Mucosa of descending colon (tissue), 3 donors: ENCODE data around the gene PLCH2. TPM values are rescaled to one million over a fixed set of nuclear protein-coding genes. Genes with fewer than 3 reads are reported as not detected.

Experiments
- ATAC-seq: fragments of 200-7000 bp; cut with Tn5 transposase; one replicate; pipeline ENCODE4 v1.9.1; 2020; ENCODE audit warnings: mild to moderate bottlenecking, moderate library complexity
- DNase-seq, 3 donors: peaks; one replicate each; pipeline ENCODE4 v3.0.0-alpha.2; 2020
- H3K36me3 ChIP-seq: fragments of 200-600 bp; one replicate; pipeline ENCODE4 v1.8.0; 2021; ENCODE audit warnings: low read depth, mild to moderate bottlenecking
- H3K4me1 ChIP-seq: fragments of 200-600 bp; one replicate; pipeline ENCODE4 v1.8.0; 2021; ENCODE audit warnings: low read depth, mild to moderate bottlenecking
- H3K4me3 ChIP-seq: fragments of 200-600 bp; one replicate; pipeline ENCODE4 v1.8.0; 2021; ENCODE audit warnings: mild to moderate bottlenecking
- H3K9me3 ChIP-seq: fragments of 200-600 bp; one replicate; pipeline ENCODE4 v1.8.0; 2021; ENCODE audit warnings: mild to moderate bottlenecking
- CTCF ChIP-seq: fragments of 200-600 bp; IDR thresholded peaks from one replicate; pipeline ENCODE4 v1.8.0; 2022; ENCODE audit warnings: antibody characterized with exemption, mild to moderate bottlenecking
- intact Hi-C, 2 donors: fragments of 100-400 bp; cut with DNase I in 1 of 2; cut with micrococcal nuclease in 1 of 2; formaldehyde crosslinking; loops; one replicate each; pipeline versions ENCODE4 v1.11.0 to v1.11.1; 2022; cut with DNase I, micrococcal nuclease
- total RNA-seq, 3 donors: library from RNA; stranded (reverse); fragmentation: NEBNext Ultra II Directional in 2 of 3; extraction: Animal tissue kit (Norgen Biotek cat#: 25700) in 2 of 3; gene quantifications; one replicate each; pipeline versions ENCODE4 v1.2.1 to v1.2.4, GENCODE V29; 2021 to 2023
- donor health status: DM: no; HTN: no; CAD: no; lungs with moderate emphysema.
- donor health status: DM: no; HTN: no; CAD: no.
- donor health status: DM: no; HTN: yes; CAD: no.

Gene PLCH2
- total RNA-seq, 3 donors from 2014 or later: 1.2 to 6.8 (median 1.9) TPM

DNA sequence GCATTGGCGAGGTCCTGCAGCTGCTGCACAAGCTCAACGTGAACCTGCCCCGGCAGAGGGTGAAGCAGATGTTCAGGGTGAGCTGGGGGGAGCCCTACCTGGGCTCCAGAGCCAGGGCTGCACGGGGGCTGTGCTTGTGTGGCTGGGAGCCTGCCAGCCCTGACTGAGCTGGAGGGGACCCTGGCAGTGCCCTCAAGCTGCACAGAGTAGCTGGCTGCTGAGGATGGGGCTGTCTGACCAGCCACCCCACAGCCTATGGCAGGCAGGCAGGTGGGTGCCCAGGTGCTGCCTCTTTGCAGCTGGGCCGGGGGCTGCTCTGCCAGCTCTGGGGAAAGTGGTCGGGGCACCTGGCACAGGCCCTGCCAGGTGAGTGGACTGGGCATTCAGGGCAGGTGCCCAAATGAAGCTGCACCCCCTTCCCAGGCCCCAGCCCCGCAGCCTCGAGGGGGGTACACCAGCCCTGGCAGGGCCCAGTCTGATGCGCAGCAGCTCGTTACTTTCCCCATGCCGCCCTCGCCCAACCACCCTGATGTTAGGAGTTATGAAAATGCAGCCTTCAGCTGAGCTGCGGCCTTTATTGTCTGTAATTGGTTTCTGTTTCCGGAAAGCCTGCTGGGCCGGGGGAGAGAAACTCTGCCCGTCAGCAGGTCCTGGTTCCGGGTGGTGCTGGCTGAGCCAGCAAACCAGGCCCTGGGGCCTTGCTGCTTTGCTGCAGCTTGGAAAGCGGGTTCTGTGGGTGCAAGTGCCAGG, 4.3 kb downstream of the PLCH2 start:
- DNase-seq (no peak), ATAC-seq (no peak)
- Histone ChIP-seq H3K4me3 (no peak overlapping the region), H3K36me3 (no peaks in the 10 kb centered on the region), H3K4me1 (peaks cover 11% of the 10 kb centered on the region), H3K9me3 (no peaks in the 10 kb centered on the region)
- TF ChIP-seq CTCF: no peak
- intact Hi-C loops: no loop called here

- H3K4me1 ChIP-seq: peaks cover 11% of the 10 kb centered on the region
- no peak for TF ChIP-seq CTCF
- H3K9me3 ChIP-seq: no peaks in the 10 kb centered on the region
- ATAC-seq (no peak), DNase-seq (no peak)
- H3K36me3 ChIP-seq: no peaks in the 10 kb centered on the region
- intact Hi-C loops: no loop called here
- no peak overlapping the region for H3K4me3 ChIP-seq
These were observed 4.9 kb downstream of the PLCH2 start for GRCh38 chr1:2480986-2481364.

GRCh38 chr1:2481885-2482284, 5.8 kb downstream of the PLCH2 start:
- peaks cover 11% of the 10 kb centered on the region for H3K4me1 ChIP-seq
- TF ChIP-seq CTCF: no peak
- no peaks in the 10 kb centered on the region for H3K9me3 ChIP-seq
- no peak for ATAC-seq
- intact Hi-C loops: no loop called here
- H3K4me3 ChIP-seq: no peak overlapping the region
- no peaks in the 10 kb centered on the region for H3K36me3 ChIP-seq
- DNase-seq: no peak

- intact Hi-C loops: no loop called here
- Histone ChIP-seq H3K9me3 (no peaks in the 10 kb centered on the region), H3K4me3 (no peak overlapping the region), H3K4me1 (peaks cover 11% of the 10 kb centered on the region), H3K36me3 (no peaks in the 10 kb centered on the region)
- DNase-seq: no peak
- no peak for TF ChIP-seq CTCF
- no peak for ATAC-seq
These were observed 6.5 kb downstream of the PLCH2 start for GRCh38 chr1:2482588-2482987.

GRCh38 chr1:2483026-2483425, 6.9 kb downstream of the PLCH2 start:
- TF ChIP-seq CTCF: no peak
- intact Hi-C loops: no loop called here
- Histone ChIP-seq H3K36me3 (no peaks in the 10 kb centered on the region), H3K4me1 (peaks cover 8% of the 10 kb centered on the region), H3K9me3 (no peaks in the 10 kb centered on the region), H3K4me3 (no peak overlapping the region)
- ATAC-seq (no peak), DNase-seq (no peak)

GRCh38 chr1:2483970-2484369, 7.9 kb downstream of the PLCH2 start:
- intact Hi-C loops: no loop called here
- no peak for TF ChIP-seq CTCF

More at GRCh38 chr1:2483970-2484369, 7.9 kb downstream of the PLCH2 start:
- Histone ChIP-seq H3K4me3 (no peak overlapping the region), H3K36me3 (no peaks in the 10 kb centered on the region), H3K9me3 (no peaks in the 10 kb centered on the region), H3K4me1 (no peaks in the 10 kb centered on the region)
- DNase-seq (no peak), ATAC-seq (no peak)
